Endometrial microvascular endothelial cells (primary cell): ENCODE results near the gene RIMKLB. TPM values are rescaled to one million over a fixed set of nuclear protein-coding genes. Genes with fewer than 3 reads are reported as not detected.

Source experiments
- in situ Hi-C: cut with HindIII; loops from 2 replicates; pipeline ENCODE4 v1.10.0; 2017; ENCODE audit warnings: low sequenced_read_pairs, low pct_unique_long_range_greater_than_20kb; ENCODE audit errors: inconsistent ontology term
- total RNA-seq: library from RNA; depleted of rRNA; stranded (reverse); fragments of >200 nt; gene quantifications from one replicate; pipeline ENCODE4 v1.2.3, GENCODE V29; 2015; ENCODE audit errors: inconsistent ontology term

RIMKLB gene
- total RNA-seq, 1 donor from 2014 or later = 38.0 TPM

DNA sequence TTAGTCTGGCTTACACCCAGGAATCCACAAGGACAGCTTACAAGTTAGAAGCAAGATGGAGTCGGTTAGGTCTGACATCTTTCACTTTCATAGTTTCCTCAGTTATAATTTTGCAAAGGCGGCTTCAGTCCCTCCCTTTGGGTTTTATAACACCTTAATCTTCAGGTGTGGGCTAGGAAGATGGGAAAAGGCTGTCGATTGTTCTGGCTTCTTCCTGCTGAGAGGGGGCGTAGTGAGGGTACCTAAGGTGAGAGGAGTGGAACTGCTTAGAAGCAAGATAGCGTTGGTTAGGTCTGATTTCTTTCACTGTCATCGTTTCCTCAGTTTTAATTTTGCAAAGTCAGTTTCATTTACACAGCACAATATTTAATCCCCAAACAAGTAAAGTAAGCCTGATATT lies 134.7 kb downstream of the RIMKLB start:
- in situ Hi-C loops = no loop called here

Other genes with a start within 250 kb of the RIMKLB start
- not detected for gene CLEC6A, start 242.0 kb upstream of the RIMKLB start, total RNA-seq
- gene CLEC4D, start 184.5 kb upstream of the RIMKLB start, total RNA-seq = not detected
- gene CLEC4E, start 157.1 kb upstream of the RIMKLB start, total RNA-seq = not detected
- not detected for gene AICDA, start 85.1 kb upstream of the RIMKLB start, total RNA-seq
- not detected for gene MFAP5, start 35.2 kb upstream of the RIMKLB start, total RNA-seq
- not detected for gene A2ML1, start 124.6 kb downstream of the RIMKLB start, total RNA-seq
- 16.6 TPM for gene PHC1, start 216.5 kb downstream of the RIMKLB start, total RNA-seq